SK-N-SH treated with all-trans-retinoic acid at 6 μM for 48 hours (cell line): Measurements from ENCODE around the gene EYA4.

Source experiments
- ATAC-seq: fragments of 200-7000 bp; cut with Tn5 transposase; 3 replicates; pipeline ENCODE4 v1.9.1; 2020; ENCODE audit warnings: mild to moderate bottlenecking, moderate library complexity
- ARNTL ChIP-seq: fragments of 450-650 bp; formaldehyde crosslinking; IDR thresholded peaks from 2 replicates; pipeline ENCODE4 v1.5.0; 2020; ENCODE audit warnings: low read depth, mild to moderate bottlenecking, moderate library complexity, borderline replicate concordance
- BACH2 ChIP-seq: fragments of 250-450 bp; sonication (Bioruptor Pico); IDR thresholded peaks from 2 replicates; pipeline ENCODE4 v1.9.0; 2021; ENCODE audit warnings: mild to moderate bottlenecking, borderline replicate concordance
- CSDC2 ChIP-seq: fragments of 250-450 bp; sonication (Bioruptor Pico); IDR thresholded peaks from 2 replicates; pipeline ENCODE4 v1.5.0; 2020; ENCODE audit warnings: mild to moderate bottlenecking, moderate library complexity
- ESRRG ChIP-seq: fragments of 250-450 bp; sonication (Bioruptor Pico); IDR thresholded peaks from 2 replicates; pipeline ENCODE4 v1.6.1; 2021; ENCODE audit warnings: mild to moderate bottlenecking
- GLIS3 ChIP-seq: fragments of 250-450 bp; sonication (Bioruptor Pico); IDR thresholded peaks from 2 replicates; pipeline ENCODE4 v1.5.0; 2020; ENCODE audit warnings: mild to moderate bottlenecking, moderate library complexity
- ISL1 ChIP-seq: fragments of 250-450 bp; sonication (Bioruptor Pico); IDR thresholded peaks from 2 replicates; pipeline ENCODE4 v2.1.2; 2022; ENCODE audit warnings: mild to moderate bottlenecking, moderate library complexity
- OSR1 ChIP-seq: fragments of 250-450 bp; sonication (Bioruptor Pico); IDR thresholded peaks from 2 replicates; pipeline ENCODE4 v1.8.0; 2022; ENCODE audit warnings: moderate library complexity, mild to moderate bottlenecking, inconsistent platforms
- PPARA ChIP-seq: fragments of 250-450 bp; sonication (Bioruptor Pico); IDR thresholded peaks from 2 replicates; pipeline ENCODE4 v1.5.0; 2020; ENCODE audit warnings: mild to moderate bottlenecking, borderline replicate concordance
- RARB ChIP-seq: fragments of 250-450 bp; sonication (Bioruptor Pico); IDR thresholded peaks from 2 replicates; pipeline ENCODE4 v1.8.0; 2021; ENCODE audit warnings: mild to moderate bottlenecking, moderate library complexity
- SNAI2 ChIP-seq: fragments of 250-450 bp; sonication (Bioruptor Pico); IDR thresholded peaks from 2 replicates; pipeline ENCODE4 v1.5.0; 2020; ENCODE audit warnings: mild to moderate bottlenecking, moderate library complexity
- TCF4 ChIP-seq: fragments of 250-450 bp; sonication (Bioruptor Pico); IDR thresholded peaks from 2 replicates; pipeline ENCODE4 v1.8.0; 2021; ENCODE audit warnings: mild to moderate bottlenecking, moderate library complexity, borderline replicate concordance
- TOX ChIP-seq: fragments of 250-450 bp; sonication (Bioruptor Pico); IDR thresholded peaks from 2 replicates; pipeline ENCODE4 v1.8.0; 2021; ENCODE audit warnings: mild to moderate bottlenecking, moderate library complexity, borderline replicate concordance
- ZC3H10 ChIP-seq: fragments of 250-450 bp; sonication (Bioruptor Pico); IDR thresholded peaks from 2 replicates; pipeline ENCODE4 v1.5.1; 2021; ENCODE audit warnings: mild to moderate bottlenecking, moderate library complexity
- ZFP3 ChIP-seq: fragments of 250-450 bp; sonication (Bioruptor Pico); IDR thresholded peaks from 2 replicates; pipeline ENCODE4 v1.5.0; 2020; ENCODE audit warnings: mild to moderate bottlenecking, moderate library complexity
- ZFP30 ChIP-seq: fragments of 450-650 bp; formaldehyde crosslinking; IDR thresholded peaks from 2 replicates; pipeline ENCODE4 v1.5.0; 2022; ENCODE audit warnings: mild to moderate bottlenecking, moderate library complexity
- ZNF565 ChIP-seq: fragments of 450-650 bp; formaldehyde crosslinking; conservative IDR thresholded peaks from 2 replicates; pipeline ENCODE4 v1.5.0; 2020; ENCODE audit warnings: low read depth, mild to moderate bottlenecking, moderate library complexity
- ZNF70 ChIP-seq: fragments of 450-650 bp; formaldehyde crosslinking; IDR thresholded peaks from 2 replicates; pipeline ENCODE4 v1.5.0; 2020; ENCODE audit warnings: mild to moderate bottlenecking, moderate library complexity
- TF ChIP-seq, protein P1 (sequence below): fragments of 250-450 bp; sonication (Bioruptor Pico); IDR thresholded peaks from 2 replicates; pipeline ENCODE4 v1.5.1; 2021; ENCODE audit warnings: mild to moderate bottlenecking, moderate library complexity
- TF ChIP-seq, protein P2 (sequence below): fragments of 250-450 bp; sonication (Bioruptor Pico); IDR thresholded peaks from 2 replicates; pipeline ENCODE4 v1.5.0; 2020; ENCODE audit warnings: mild to moderate bottlenecking, moderate library complexity
- TF ChIP-seq, protein P3 (sequence below): fragments of 250-450 bp; sonication (Bioruptor Pico); IDR thresholded peaks from 2 replicates; pipeline ENCODE4 v1.8.0; 2021; ENCODE audit warnings: low read depth, mild to moderate bottlenecking, moderate library complexity, borderline replicate concordance
- TF ChIP-seq, protein P4 (sequence below): fragments of 250-450 bp; sonication (Bioruptor Pico); IDR thresholded peaks from 2 replicates; pipeline ENCODE4 v1.8.0; 2020; ENCODE audit warnings: mild to moderate bottlenecking, moderate library complexity, borderline replicate concordance

The EYA4 gene

DNA sequence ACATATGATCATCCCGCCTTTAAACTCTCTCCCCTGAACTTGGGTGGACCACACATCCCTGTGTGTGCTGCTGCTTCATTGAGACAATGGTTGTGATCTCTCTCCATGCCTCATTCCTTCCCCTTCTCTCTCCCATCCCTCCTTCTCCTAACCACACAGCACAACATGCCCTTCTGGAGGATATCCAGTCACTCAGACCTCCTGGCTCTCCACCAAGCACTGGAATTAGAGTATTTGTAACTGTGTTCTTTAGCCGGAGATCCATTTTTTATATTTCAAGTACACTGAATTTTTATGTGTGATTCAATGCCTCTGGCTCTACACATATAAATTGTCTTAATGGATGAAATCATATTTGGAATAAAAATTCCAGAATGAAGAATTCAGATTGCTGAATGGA is 287.4 kb downstream of the EYA4 start (continued):
- TF ChIP-seq ZFP3 (no peak), ZFP30 (no peak), TOX (CRISPR knock-in tag) (no peak), ARNTL (CRISPR knock-in tag) (no peak), ISL1 (CRISPR knock-in tag) (no peak), TCF4 (no peak), RARB (CRISPR knock-in tag) (no peak), ZC3H10 (CRISPR knock-in tag) (no peak)

DNA sequence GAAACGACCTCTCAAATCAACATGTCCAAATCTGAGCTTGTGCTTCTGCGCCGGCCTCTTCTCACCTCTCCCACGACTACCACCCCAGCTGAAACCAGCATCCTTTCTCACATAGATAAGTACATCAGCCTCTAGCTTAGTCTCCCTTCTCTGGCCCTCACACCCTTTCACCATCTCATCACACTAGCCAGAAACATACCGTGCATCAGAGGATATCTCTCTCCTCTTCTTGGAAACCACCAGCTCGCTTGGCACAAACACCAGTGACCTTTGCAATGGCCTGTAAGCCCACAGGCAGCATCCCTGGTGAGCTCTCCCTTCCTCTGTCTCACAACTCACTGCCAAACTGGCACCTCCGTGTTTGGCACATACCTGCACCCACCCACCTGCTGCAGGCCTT is 291.8 kb downstream of the EYA4 start:
- no peak for TF ChIP-seq ZNF70 (CRISPR knock-in tag)
- TF ChIP-seq GLIS3 (CRISPR knock-in tag), result no peak
- TF ChIP-seq SNAI2 (CRISPR knock-in tag), result no peak
- no peak for TF ChIP-seq ZFP3
- TF ChIP-seq ESRRG (CRISPR knock-in tag), result no peak
- TF ChIP-seq, protein P1, sequence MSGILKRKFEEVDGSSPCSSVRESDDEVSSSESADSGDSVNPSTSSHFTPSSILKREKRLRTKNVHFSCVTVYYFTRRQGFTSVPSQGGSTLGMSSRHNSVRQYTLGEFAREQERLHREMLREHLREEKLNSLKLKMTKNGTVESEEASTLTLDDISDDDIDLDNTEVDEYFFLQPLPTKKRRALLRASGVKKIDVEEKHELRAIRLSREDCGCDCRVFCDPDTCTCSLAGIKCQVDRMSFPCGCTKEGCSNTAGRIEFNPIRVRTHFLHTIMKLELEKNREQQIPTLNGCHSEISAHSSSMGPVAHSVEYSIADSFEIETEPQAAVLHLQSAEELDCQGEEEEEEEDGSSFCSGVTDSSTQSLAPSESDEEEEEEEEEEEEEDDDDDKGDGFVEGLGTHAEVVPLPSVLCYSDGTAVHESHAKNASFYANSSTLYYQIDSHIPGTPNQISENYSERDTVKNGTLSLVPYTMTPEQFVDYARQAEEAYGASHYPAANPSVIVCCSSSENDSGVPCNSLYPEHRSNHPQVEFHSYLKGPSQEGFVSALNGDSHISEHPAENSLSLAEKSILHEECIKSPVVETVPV, result no peak
- TF ChIP-seq, protein P2, sequence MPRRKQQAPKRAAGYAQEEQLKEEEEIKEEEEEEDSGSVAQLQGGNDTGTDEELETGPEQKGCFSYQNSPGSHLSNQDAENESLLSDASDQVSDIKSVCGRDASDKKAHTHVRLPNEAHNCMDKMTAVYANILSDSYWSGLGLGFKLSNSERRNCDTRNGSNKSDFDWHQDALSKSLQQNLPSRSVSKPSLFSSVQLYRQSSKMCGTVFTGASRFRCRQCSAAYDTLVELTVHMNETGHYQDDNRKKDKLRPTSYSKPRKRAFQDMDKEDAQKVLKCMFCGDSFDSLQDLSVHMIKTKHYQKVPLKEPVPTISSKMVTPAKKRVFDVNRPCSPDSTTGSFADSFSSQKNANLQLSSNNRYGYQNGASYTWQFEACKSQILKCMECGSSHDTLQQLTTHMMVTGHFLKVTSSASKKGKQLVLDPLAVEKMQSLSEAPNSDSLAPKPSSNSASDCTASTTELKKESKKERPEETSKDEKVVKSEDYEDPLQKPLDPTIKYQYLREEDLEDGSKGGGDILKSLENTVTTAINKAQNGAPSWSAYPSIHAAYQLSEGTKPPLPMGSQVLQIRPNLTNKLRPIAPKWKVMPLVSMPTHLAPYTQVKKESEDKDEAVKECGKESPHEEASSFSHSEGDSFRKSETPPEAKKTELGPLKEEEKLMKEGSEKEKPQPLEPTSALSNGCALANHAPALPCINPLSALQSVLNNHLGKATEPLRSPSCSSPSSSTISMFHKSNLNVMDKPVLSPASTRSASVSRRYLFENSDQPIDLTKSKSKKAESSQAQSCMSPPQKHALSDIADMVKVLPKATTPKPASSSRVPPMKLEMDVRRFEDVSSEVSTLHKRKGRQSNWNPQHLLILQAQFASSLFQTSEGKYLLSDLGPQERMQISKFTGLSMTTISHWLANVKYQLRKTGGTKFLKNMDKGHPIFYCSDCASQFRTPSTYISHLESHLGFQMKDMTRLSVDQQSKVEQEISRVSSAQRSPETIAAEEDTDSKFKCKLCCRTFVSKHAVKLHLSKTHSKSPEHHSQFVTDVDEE (CRISPR knock-in tag), result no peak
- TF ChIP-seq, protein P3, sequence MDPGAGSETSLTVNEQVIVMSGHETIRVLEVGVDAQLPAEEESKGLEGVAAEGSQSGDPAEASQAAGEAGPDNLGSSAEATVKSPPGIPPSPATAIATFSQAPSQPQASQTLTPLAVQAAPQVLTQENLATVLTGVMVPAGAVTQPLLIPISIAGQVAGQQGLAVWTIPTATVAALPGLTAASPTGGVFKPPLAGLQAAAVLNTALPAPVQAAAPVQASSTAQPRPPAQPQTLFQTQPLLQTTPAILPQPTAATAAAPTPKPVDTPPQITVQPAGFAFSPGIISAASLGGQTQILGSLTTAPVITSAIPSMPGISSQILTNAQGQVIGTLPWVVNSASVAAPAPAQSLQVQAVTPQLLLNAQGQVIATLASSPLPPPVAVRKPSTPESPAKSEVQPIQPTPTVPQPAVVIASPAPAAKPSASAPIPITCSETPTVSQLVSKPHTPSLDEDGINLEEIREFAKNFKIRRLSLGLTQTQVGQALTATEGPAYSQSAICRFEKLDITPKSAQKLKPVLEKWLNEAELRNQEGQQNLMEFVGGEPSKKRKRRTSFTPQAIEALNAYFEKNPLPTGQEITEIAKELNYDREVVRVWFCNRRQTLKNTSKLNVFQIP (CRISPR knock-in tag), result no peak
- TF ChIP-seq, protein P4, sequence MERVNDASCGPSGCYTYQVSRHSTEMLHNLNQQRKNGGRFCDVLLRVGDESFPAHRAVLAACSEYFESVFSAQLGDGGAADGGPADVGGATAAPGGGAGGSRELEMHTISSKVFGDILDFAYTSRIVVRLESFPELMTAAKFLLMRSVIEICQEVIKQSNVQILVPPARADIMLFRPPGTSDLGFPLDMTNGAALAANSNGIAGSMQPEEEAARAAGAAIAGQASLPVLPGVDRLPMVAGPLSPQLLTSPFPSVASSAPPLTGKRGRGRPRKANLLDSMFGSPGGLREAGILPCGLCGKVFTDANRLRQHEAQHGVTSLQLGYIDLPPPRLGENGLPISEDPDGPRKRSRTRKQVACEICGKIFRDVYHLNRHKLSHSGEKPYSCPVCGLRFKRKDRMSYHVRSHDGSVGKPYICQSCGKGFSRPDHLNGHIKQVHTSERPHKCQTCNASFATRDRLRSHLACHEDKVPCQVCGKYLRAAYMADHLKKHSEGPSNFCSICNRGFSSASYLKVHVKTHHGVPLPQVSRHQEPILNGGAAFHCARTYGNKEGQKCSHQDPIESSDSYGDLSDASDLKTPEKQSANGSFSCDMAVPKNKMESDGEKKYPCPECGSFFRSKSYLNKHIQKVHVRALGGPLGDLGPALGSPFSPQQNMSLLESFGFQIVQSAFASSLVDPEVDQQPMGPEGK (CRISPR knock-in tag), result no peak
- no peak for TF ChIP-seq ZNF565
- ATAC-seq, result no peak

DNA sequence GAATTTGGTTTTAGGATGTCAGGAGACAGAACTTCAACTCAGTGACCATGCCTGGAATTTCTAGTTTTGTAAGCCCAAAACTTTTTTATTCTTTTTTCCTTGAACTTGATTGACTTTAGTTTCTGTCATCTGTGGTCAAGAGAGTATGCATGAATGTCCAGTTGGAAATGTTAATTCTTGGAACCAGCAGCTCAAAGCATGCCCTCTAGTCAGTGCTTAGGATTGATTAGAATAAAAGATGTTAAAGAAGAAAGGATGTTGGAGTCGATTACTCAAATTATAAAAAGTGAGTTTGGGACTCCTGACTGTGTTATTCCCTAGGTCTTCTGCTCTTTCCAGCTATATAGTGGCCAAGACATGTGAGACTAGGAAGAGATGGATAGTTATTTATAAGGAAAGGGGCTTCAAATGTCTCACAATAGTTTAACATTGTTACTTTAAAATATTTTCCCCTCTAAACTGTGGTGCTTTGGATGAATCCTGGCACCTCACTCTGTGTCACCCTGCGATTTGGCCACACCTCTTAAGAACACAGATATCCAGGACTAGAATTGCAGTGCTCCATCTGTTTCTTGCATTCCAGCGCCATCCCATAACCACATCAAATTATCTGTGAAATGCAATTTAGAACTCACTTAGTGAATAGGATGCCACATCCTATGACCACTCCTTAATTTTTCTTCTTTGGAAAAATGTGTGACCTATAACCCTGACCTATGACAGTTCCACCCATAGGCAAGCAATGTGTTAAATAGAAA is 298.5 kb downstream of the EYA4 start:
- no peak for TF ChIP-seq BACH2 (CRISPR knock-in tag)
- no peak for TF ChIP-seq ZFP30
- TF ChIP-seq ISL1 (CRISPR knock-in tag), result no peak
- TF ChIP-seq, protein P1, result no peak
- no peak for TF ChIP-seq OSR1 (CRISPR knock-in tag)
- TF ChIP-seq ARNTL (CRISPR knock-in tag), result no peak
- no peak for TF ChIP-seq RARB (CRISPR knock-in tag)
- no peak for ATAC-seq

DNA sequence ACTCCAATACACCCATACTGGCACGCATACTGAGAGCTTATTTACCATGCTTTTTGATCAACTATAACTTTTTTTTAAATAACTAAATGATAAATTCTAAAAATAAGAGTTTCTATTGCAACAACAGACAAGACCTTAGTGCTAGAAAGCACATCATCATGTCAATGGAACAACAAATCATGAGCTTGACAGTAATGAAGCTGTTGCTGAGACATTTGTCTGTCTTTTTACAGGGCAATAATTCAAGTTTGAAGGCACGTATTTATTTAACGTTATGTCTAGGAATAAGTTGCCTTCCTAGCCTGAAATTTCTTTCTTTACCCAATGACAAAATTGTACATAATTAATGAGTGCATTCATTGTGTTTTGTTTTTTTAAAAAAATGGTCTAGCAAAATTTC is 299.2 kb downstream of the EYA4 start:
- no peak for ATAC-seq
- TF ChIP-seq BACH2 (CRISPR knock-in tag) (no peak), ZNF565 (no peak), ZFP3 (no peak), TOX (CRISPR knock-in tag) (no peak), OSR1 (CRISPR knock-in tag) (no peak), ZFP30 (no peak), PPARA (CRISPR knock-in tag) (no peak), ISL1 (CRISPR knock-in tag) (no peak), ZC3H10 (CRISPR knock-in tag) (no peak), CSDC2 (CRISPR knock-in tag) (no peak), ZNF70 (CRISPR knock-in tag) (no peak)
- TF ChIP-seq, protein P3 (CRISPR knock-in tag), result no peak
- TF ChIP-seq, protein P2 (CRISPR knock-in tag), result no peak
